T-helper 2 cell treated with Interferon-gamma antibody and Interleukin-4, amounts not matched to agents 5 μg/mL and 100 μg/mL, for 36 hours (primary cell): ENCODE results near the gene RBP5.

Source experiments
- DNase-seq: peaks from one replicate; pipeline ENCODE4 v3.0.0; 2021; ENCODE audit warnings: low spot score
- H3K27ac Mint-ChIP-seq: one replicate; pipeline ENCODE4 v1.8.0; 2021; ENCODE audit warnings: mild to moderate bottlenecking, mixed read lengths
- H3K27me3 Mint-ChIP-seq: one replicate; pipeline ENCODE4 v1.8.0; 2021; ENCODE audit warnings: low read depth, mixed read lengths
- H3K36me3 Mint-ChIP-seq: one replicate; pipeline ENCODE4 v1.8.0; 2021; ENCODE audit warnings: low read depth, mixed read lengths
- H3K4me1 Mint-ChIP-seq: one replicate; pipeline ENCODE4 v1.8.0; 2021; ENCODE audit warnings: low read depth, mixed read lengths
- H3K4me3 Mint-ChIP-seq: one replicate; pipeline ENCODE4 v1.8.0; 2022; ENCODE audit warnings: mild to moderate bottlenecking, moderate library complexity, mixed read lengths
- H3K9me3 Mint-ChIP-seq: one replicate; pipeline ENCODE4 v1.8.0; 2021; ENCODE audit warnings: mixed read lengths

Gene RBP5

GRCh38 chr12:7123806-7124522 is 4.7 kb downstream of the RBP5 start:
- H3K27ac Mint-ChIP-seq = peak overlapping the region; percentile 56
- no peak overlapping the region for H3K4me3 Mint-ChIP-seq
- DNase-seq = no peak
- H3K27me3 Mint-ChIP-seq = no peaks in the 10 kb centered on the region
- H3K4me1 Mint-ChIP-seq = peaks cover 3% of the 10 kb centered on the region
- H3K36me3 Mint-ChIP-seq = peaks cover 10% of the 10 kb centered on the region
- H3K9me3 Mint-ChIP-seq = no peaks in the 10 kb centered on the region

GRCh38 chr12:7122811-7123769 is 5.6 kb downstream of the RBP5 start:
- peaks cover 18% of the 10 kb centered on the region for H3K36me3 Mint-ChIP-seq
- H3K9me3 Mint-ChIP-seq = no peaks in the 10 kb centered on the region
- DNase-seq = no peak
- H3K27me3 Mint-ChIP-seq = no peaks in the 10 kb centered on the region
- H3K4me3 Mint-ChIP-seq = no peak overlapping the region
- H3K27ac Mint-ChIP-seq = no peak overlapping the region
- peaks cover 2% of the 10 kb centered on the region for H3K4me1 Mint-ChIP-seq

GRCh38 chr12:7121324-7121723 is 7.4 kb downstream of the RBP5 start:
- no peaks in the 10 kb centered on the region for H3K27me3 Mint-ChIP-seq
- no peak overlapping the region for H3K4me3 Mint-ChIP-seq
- H3K4me1 Mint-ChIP-seq = peaks cover 2% of the 10 kb centered on the region
- H3K9me3 Mint-ChIP-seq = no peaks in the 10 kb centered on the region
- H3K27ac Mint-ChIP-seq = no peak overlapping the region
- peaks cover 24% of the 10 kb centered on the region for H3K36me3 Mint-ChIP-seq
- DNase-seq = no peak

- Mint-ChIP-seq H3K9me3 (no peaks in the 10 kb centered on the region), H3K36me3 (peaks cover 32% of the 10 kb centered on the region), H3K27ac (no peak overlapping the region), H3K27me3 (no peaks in the 10 kb centered on the region), H3K4me1 (peaks cover 2% of the 10 kb centered on the region), H3K4me3 (no peak overlapping the region)
- DNase-seq = no peak
Measured at GRCh38 chr12:7120166-7120565, 8.5 kb downstream of the RBP5 start.

GRCh38 chr12:7118881-7119280 is 9.8 kb downstream of the RBP5 start:
- DNase-seq = no peak
- no peaks in the 10 kb centered on the region for H3K27me3 Mint-ChIP-seq

GRCh38 chr12:7117670-7118069 is 11.0 kb downstream of the RBP5 start:
- no peak overlapping the region for H3K4me3 Mint-ChIP-seq
- H3K4me1 Mint-ChIP-seq = peaks cover 7% of the 10 kb centered on the region
- H3K27ac Mint-ChIP-seq = no peak overlapping the region
- H3K9me3 Mint-ChIP-seq = no peaks in the 10 kb centered on the region
- H3K27me3 Mint-ChIP-seq = no peaks in the 10 kb centered on the region
- peaks cover 40% of the 10 kb centered on the region for H3K36me3 Mint-ChIP-seq
- no peak for DNase-seq

More at GRCh38 chr12:7118881-7119280, 9.8 kb downstream of the RBP5 start:
- no peak overlapping the region for H3K27ac Mint-ChIP-seq
- H3K9me3 Mint-ChIP-seq = no peaks in the 10 kb centered on the region
- peaks cover 37% of the 10 kb centered on the region for H3K36me3 Mint-ChIP-seq
- H3K4me3 Mint-ChIP-seq = no peak overlapping the region
- peaks cover 2% of the 10 kb centered on the region for H3K4me1 Mint-ChIP-seq

GRCh38 chr12:7116916-7117315 is 11.8 kb downstream of the RBP5 start:
- Mint-ChIP-seq H3K27ac (no peak overlapping the region), H3K36me3 (peaks cover 40% of the 10 kb centered on the region), H3K4me1 (peaks cover 7% of the 10 kb centered on the region), H3K27me3 (no peaks in the 10 kb centered on the region), H3K4me3 (no peak overlapping the region), H3K9me3 (no peaks in the 10 kb centered on the region)
- DNase-seq = no peak

- no peak for DNase-seq
- Mint-ChIP-seq H3K4me3 (no peak overlapping the region), H3K9me3 (no peaks in the 10 kb centered on the region), H3K27me3 (no peaks in the 10 kb centered on the region), H3K4me1 (peaks cover 7% of the 10 kb centered on the region), H3K36me3 (peaks cover 38% of the 10 kb centered on the region), H3K27ac (no peak overlapping the region)
Measured at GRCh38 chr12:7116196-7116595, 12.5 kb downstream of the RBP5 start.

- Mint-ChIP-seq H3K36me3 (peaks cover 37% of the 10 kb centered on the region), H3K27me3 (no peaks in the 10 kb centered on the region), H3K4me1 (peaks cover 11% of the 10 kb centered on the region), H3K4me3 (no peak overlapping the region), H3K27ac (no peak overlapping the region), H3K9me3 (no peaks in the 10 kb centered on the region)
- DNase-seq = no peak
Measured at GRCh38 chr12:7114851-7115250, 13.8 kb downstream of the RBP5 start.

GRCh38 chr12:7114008-7114407 is 14.7 kb downstream of the RBP5 start:
- Mint-ChIP-seq H3K4me3 (no peak overlapping the region), H3K27ac (no peak overlapping the region), H3K9me3 (no peaks in the 10 kb centered on the region), H3K27me3 (no peaks in the 10 kb centered on the region), H3K36me3 (peaks cover 37% of the 10 kb centered on the region), H3K4me1 (peaks cover 18% of the 10 kb centered on the region)
- DNase-seq = no peak

GRCh38 chr12:7113389-7113871 is 15.3 kb downstream of the RBP5 start:
- H3K36me3 Mint-ChIP-seq = peaks cover 33% of the 10 kb centered on the region
- H3K4me1 Mint-ChIP-seq = peaks cover 16% of the 10 kb centered on the region
- H3K27ac Mint-ChIP-seq = peak overlapping the region; percentile 53
- no peak overlapping the region for H3K4me3 Mint-ChIP-seq
- no peaks in the 10 kb centered on the region for H3K27me3 Mint-ChIP-seq
- DNase-seq = peak; percentile 34
- H3K9me3 Mint-ChIP-seq = no peaks in the 10 kb centered on the region

- DNase-seq = no peak
- Mint-ChIP-seq H3K27ac (no peak overlapping the region), H3K4me3 (no peak overlapping the region), H3K9me3 (no peaks in the 10 kb centered on the region), H3K27me3 (no peaks in the 10 kb centered on the region), H3K4me1 (peaks cover 22% of the 10 kb centered on the region), H3K36me3 (peaks cover 32% of the 10 kb centered on the region)
Measured at GRCh38 chr12:7112041-7112440, 16.6 kb downstream of the RBP5 start.

GRCh38 chr12:7110661-7111060 is 18.0 kb downstream of the RBP5 start:
- peaks cover 12% of the 10 kb centered on the region for H3K9me3 Mint-ChIP-seq
- H3K4me1 Mint-ChIP-seq = peaks cover 30% of the 10 kb centered on the region
- no peak for DNase-seq
- H3K4me3 Mint-ChIP-seq = no peak overlapping the region
- H3K36me3 Mint-ChIP-seq = peaks cover 37% of the 10 kb centered on the region
- no peaks in the 10 kb centered on the region for H3K27me3 Mint-ChIP-seq
- H3K27ac Mint-ChIP-seq = no peak overlapping the region

- Mint-ChIP-seq H3K27ac (peak overlapping the region; percentile 70), H3K4me1 (peaks cover 33% of the 10 kb centered on the region), H3K9me3 (peaks cover 14% of the 10 kb centered on the region), H3K36me3 (peaks cover 31% of the 10 kb centered on the region), H3K27me3 (no peaks in the 10 kb centered on the region), H3K4me3 (peak overlapping the region; percentile 91)
- no peak for DNase-seq
Measured at GRCh38 chr12:7109572-7109920, 19.1 kb downstream of the RBP5 start.
